ENCODE data around the gene SLC16A9.
A peak's percentile ranks its signal among the peaks of the same experiment; 100 is the strongest.
"Not testable (repeated sequence)": the region's sequence is repeated elsewhere in the genome, so short reads cannot be mapped to it uniquely, and the experiment has no call there.

Gene SLC16A9

DNA sequence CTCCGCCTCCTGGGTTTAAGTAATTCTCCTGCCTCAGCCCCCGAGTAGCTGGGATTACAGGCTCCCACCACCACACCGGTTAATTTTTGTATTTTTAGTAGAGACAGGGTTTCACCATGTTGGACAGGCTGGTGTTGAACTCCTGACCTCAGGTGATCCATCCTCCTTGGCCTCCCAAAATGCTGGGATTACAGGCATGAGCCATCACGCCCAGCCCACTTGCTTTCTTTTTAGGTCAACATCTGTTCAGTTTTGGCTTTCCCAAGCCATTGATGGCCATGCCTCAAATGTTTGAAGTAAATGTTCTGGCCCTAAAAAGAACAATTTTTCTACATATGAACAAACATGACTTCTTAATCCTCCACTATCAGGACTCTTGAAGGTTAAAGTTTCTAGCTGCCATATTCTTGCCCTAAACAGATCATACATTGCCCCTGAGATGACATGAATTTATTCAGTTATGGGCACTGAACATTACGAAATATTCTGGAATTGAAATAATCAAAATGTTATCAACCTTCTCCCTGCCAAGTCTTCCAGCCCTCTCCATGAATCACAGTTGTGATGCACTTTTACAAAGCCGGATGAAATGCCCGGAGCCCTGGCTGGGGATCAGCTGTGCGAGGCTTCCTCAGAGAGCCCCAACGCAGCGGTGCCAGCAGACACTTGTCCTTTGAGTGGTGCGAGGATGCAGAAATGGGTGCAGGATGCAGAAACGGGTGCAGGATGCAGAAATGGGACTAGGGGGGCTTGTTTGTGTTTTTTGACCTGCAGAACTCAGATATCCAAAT, 40.7 kb upstream of the SLC16A9 start:
- TF ChIP-seq, protein P1, sequence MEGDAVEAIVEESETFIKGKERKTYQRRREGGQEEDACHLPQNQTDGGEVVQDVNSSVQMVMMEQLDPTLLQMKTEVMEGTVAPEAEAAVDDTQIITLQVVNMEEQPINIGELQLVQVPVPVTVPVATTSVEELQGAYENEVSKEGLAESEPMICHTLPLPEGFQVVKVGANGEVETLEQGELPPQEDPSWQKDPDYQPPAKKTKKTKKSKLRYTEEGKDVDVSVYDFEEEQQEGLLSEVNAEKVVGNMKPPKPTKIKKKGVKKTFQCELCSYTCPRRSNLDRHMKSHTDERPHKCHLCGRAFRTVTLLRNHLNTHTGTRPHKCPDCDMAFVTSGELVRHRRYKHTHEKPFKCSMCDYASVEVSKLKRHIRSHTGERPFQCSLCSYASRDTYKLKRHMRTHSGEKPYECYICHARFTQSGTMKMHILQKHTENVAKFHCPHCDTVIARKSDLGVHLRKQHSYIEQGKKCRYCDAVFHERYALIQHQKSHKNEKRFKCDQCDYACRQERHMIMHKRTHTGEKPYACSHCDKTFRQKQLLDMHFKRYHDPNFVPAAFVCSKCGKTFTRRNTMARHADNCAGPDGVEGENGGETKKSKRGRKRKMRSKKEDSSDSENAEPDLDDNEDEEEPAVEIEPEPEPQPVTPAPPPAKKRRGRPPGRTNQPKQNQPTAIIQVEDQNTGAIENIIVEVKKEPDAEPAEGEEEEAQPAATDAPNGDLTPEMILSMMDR (IDR thresholded peaks at IDR 0.05; ENCODE audit: low read depth, low read length), result no peak
- no peak overlapping the region for H3K4me3 ChIP-seq (ENCODE audit: low read depth, low read length)
- no peaks in the 10 kb centered on the region for H3K36me3 ChIP-seq
- no peaks in the 10 kb centered on the region for H3K27me3 ChIP-seq (ENCODE audit: insufficient read depth, low read depth, severe bottlenecking)
- DNase-seq, result no peak
- H3K27ac ChIP-seq, result no peak overlapping the region
- peaks cover 3% of the 10 kb centered on the region for H3K9me3 ChIP-seq (ENCODE audit: severe bottlenecking)

- DNase-seq, result peak; percentile 38
- Histone ChIP-seq H3K4me3 (ENCODE audit: low read depth, low read length) (no peak overlapping the region), H3K36me3 (no peaks in the 10 kb centered on the region), H3K27ac (no peak overlapping the region; the same call in 1 of the 2 replicates), H3K27me3 (ENCODE audit: insufficient read depth, low read depth, severe bottlenecking) (no peaks in the 10 kb centered on the region), H3K9me3 (ENCODE audit: severe bottlenecking) (peaks cover 3% of the 10 kb centered on the region)
- TF ChIP-seq, protein P1 (IDR thresholded peaks at IDR 0.05; ENCODE audit: low read depth, low read length), result no peak
Measured at GRCh38 chr10:59748834-59749233, 39.2 kb upstream of the SLC16A9 start.

- no peak for DNase-seq
- H3K27ac ChIP-seq, result no peak overlapping the region
- TF ChIP-seq, protein P1 (IDR thresholded peaks at IDR 0.05; ENCODE audit: low read depth, low read length), result no peak
- H3K36me3 ChIP-seq, result no peaks in the 10 kb centered on the region
- no peak overlapping the region for H3K4me3 ChIP-seq (ENCODE audit: low read depth, low read length)
- H3K9me3 ChIP-seq (ENCODE audit: severe bottlenecking), result peaks cover 3% of the 10 kb centered on the region
- H3K27me3 ChIP-seq (ENCODE audit: insufficient read depth, low read depth, severe bottlenecking), result no peaks in the 10 kb centered on the region
Measured at GRCh38 chr10:59745163-59745650, 35.6 kb upstream of the SLC16A9 start.

- not testable (repeated sequence) for H3K27ac ChIP-seq; H3K4me3 ChIP-seq (ENCODE audit: low read depth, low read length); H3K27me3 ChIP-seq (ENCODE audit: insufficient read depth, low read depth, severe bottlenecking); DNase-seq; H3K9me3 ChIP-seq (ENCODE audit: severe bottlenecking); H3K36me3 ChIP-seq
Measured at GRCh38 chr10:59744762-59745161, 35.1 kb upstream of the SLC16A9 start.

DNA sequence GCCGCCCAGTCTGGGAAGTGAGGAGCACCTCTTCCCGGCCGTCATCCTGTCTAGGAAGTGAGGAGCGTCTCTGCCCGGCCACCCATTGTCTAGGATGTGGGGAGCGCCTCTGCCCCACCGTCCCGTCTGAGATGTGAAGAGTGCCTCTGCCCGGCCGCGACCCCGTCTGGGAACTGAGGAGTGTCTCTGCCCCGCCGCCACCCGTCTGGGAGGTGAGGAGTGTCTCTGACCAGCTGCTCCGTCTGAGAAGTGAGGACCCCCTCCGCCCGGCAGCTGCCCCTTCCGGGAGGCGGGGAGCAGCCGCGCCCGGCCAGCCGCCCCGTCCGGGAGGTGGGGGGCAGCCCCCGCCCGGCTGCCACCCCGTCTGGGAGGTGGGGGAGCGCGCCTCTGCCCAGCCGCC, 34.5 kb upstream of the SLC16A9 start:
- H3K36me3 ChIP-seq; H3K27me3 ChIP-seq (ENCODE audit: insufficient read depth, low read depth, severe bottlenecking); H3K4me3 ChIP-seq (ENCODE audit: low read depth, low read length); H3K9me3 ChIP-seq (ENCODE audit: severe bottlenecking); DNase-seq; H3K27ac ChIP-seq: not testable (repeated sequence)

DNA sequence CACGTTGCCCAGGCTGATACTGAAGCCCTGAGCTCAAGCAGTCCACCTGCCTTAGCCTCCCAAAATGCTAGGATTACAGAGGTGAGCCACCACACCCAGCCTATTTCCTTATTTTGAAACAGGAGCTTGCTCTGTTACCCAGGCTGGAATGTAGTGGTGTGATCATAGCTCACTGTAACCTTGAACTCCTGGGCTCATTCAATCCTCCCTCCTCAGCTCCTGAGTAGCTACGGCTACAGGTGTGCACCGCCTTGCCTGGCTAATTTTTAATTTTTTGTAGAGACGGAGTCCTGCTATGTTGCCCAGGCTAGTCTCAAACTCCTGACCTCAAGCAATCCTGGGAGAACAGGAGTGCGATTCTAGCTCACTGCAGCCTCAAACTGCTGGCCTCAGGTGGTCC, 31.9 kb upstream of the SLC16A9 start:
- Histone ChIP-seq H3K4me3 (ENCODE audit: low read depth, low read length) (no peak overlapping the region), H3K27me3 (ENCODE audit: insufficient read depth, low read depth, severe bottlenecking) (no peaks in the 10 kb centered on the region), H3K36me3 (no peaks in the 10 kb centered on the region), H3K9me3 (ENCODE audit: severe bottlenecking) (no peaks in the 10 kb centered on the region), H3K27ac (no peak overlapping the region)
- no peak for DNase-seq
- TF ChIP-seq, protein P1 (IDR thresholded peaks at IDR 0.05; ENCODE audit: low read depth, low read length), result no peak

DNA sequence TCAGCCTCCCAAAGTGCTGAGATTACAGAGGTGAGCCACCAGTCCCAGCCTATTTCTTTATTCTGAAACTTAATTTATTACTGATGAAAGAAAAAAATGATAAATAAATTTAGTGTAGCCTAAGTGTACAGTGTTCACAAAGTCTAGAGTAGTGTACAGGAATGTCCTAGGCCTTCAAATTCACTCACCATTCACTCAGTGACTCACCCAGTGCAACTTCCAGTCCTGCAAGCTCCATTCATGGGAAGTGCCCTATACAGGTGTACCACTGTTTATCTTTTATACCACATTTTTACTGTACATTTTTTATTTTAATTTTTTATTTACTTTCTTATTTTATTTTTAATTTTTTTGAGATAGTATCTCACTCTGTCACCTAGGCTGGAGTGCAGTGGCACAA, 31.4 kb upstream of the SLC16A9 start:
- Histone ChIP-seq H3K4me3 (ENCODE audit: low read depth, low read length) (no peak overlapping the region), H3K9me3 (ENCODE audit: severe bottlenecking) (no peaks in the 10 kb centered on the region), H3K36me3 (no peaks in the 10 kb centered on the region), H3K27ac (no peak overlapping the region), H3K27me3 (ENCODE audit: insufficient read depth, low read depth, severe bottlenecking) (no peaks in the 10 kb centered on the region)
- TF ChIP-seq, protein P1 (IDR thresholded peaks at IDR 0.05; ENCODE audit: low read depth, low read length), result no peak
- DNase-seq, result no peak

Measured in WERI-Rb-1 (cell line).